ENCODE measurements around the gene SPATC1L.

The SPATC1L gene

GRCh38 chr21:46118316-46119143, 65.7 kb downstream of the SPATC1L start:
- DNase-seq, result peak; percentile 24

GRCh38 chr21:46117586-46118315, 66.5 kb downstream of the SPATC1L start:
- peak; percentile 21 for DNase-seq

GRCh38 chr21:46116776-46117585, 67.3 kb downstream of the SPATC1L start:
- DNase-seq, result peak; percentile 23

GRCh38 chr21:46116189-46116775, 68.0 kb downstream of the SPATC1L start:
- peak; percentile 6 for DNase-seq

- peak; percentile 21 for DNase-seq
Observed at GRCh38 chr21:46115441-46116188, 68.6 kb downstream of the SPATC1L start.

GRCh38 chr21:46114963-46115362, 69.3 kb downstream of the SPATC1L start:
- DNase-seq, result peak; percentile 1

- peak; percentile 8 for DNase-seq
Observed at GRCh38 chr21:46113497-46114176, 70.6 kb downstream of the SPATC1L start.

- DNase-seq, result peak; percentile 4
Observed at GRCh38 chr21:46112725-46113215, 71.5 kb downstream of the SPATC1L start.

GRCh38 chr21:46111857-46112724, 72.2 kb downstream of the SPATC1L start:
- DNase-seq, result peak; percentile 16

- peak; percentile 24 for DNase-seq
Observed at GRCh38 chr21:46111193-46111571, 73.1 kb downstream of the SPATC1L start.
